OCI-M2 (cell line): Measurements from ENCODE around the gene EXOC6B.
"Not testable (repeated sequence)": the region's sequence is repeated elsewhere in the genome, so short reads cannot be mapped to it uniquely, and the experiment has no call there.

Experiments used
- DNase-seq: peaks from one replicate; lab custom pipeline; 2025; ENCODE audit not compliant: unreplicated experiment; lab: John Stamatoyannopoulos, UW

Gene EXOC6B

DNA sequence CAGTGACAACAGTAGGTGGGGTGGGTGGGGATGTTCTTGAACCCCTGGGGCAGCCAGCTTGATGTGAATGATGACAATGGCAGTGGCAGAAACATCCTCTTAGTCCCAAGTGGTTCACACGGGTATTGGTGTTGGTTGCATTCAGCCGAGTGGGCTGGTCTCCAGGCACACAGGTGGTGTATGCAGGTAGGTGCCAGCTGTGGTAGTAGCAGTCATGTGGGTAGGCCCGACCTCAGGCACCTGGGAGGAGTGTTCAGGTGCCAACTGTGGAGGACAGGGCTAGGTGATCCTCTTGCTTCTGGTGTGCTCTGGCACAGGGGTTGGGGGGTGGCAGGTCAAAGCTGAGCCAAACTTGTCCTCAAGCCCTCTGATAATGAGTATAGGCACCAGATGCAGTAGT, 350.6 kb downstream of the EXOC6B start:
- no peak for DNase-seq

DNA sequence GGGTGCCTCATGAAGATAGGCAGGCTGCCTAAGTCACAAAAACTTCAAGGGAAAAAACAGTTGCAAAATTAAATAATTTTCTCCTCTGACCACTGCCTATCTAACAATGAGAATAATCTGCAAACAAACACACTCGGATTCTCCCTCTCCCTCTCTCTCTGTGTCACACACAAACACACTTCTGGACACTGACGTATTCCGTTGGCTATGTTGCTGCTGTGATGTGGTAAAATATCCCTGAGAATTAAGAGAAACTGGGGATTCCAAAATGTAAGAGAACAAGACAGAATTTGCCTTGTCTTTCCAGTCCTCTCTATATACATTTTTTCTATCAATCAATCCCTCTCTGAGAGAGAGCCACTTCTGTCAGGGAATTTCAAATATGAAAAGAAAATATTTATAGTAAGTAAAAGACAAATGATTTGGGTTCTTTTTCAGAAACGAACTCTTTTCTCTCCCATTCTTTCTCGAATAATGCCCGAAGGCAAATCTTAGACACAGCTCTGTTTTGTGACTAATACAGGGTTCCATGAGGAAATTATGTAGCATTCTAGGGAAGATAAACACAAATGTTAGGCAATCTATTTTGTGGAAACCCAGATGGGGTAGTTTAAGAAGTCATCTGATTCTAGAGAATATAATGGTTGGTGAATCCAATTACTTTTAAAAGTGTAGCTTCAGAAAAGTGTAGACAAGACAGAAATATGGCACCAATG, 367.9 kb downstream of the EXOC6B start:
- DNase-seq = no peak

DNA sequence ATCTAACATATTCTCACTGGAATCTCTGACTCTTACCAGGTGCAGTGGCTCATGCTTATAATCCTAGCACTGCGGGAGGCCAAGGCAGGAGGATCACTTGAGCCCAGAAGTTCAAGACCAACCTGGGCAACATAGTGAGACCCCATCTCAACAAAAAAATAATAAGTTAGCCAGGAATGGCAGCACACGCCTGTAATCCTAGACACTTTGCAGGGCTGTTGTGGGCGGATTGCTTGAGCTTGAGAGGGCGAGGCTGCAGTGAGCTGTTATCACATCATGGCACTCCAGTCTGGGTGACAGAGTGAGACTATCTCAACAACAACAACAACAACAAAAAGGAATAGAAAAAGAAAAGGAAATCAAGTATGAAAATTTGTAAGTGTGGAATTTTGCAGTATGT, 371.6 kb downstream of the EXOC6B start:
- DNase-seq = no peak

DNA sequence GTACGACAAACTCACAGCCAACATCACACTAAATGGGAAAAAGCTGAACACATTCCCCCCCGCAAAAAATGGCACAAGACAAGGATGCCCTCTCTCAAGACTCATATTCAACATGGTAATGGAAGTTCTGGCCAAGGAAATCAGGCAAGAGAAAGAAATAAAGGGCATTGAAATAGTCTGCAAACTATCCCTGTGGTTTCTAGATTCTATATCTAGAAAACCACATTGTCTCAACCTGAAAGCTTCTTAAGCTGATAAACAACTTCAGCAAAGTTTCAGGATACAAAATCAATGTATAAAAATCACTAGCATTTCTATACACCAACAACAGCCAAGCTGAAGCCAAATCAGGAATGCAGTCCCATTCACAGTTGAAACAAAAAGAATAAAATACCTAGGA, 383.6 kb downstream of the EXOC6B start:
- DNase-seq = no peak

DNA sequence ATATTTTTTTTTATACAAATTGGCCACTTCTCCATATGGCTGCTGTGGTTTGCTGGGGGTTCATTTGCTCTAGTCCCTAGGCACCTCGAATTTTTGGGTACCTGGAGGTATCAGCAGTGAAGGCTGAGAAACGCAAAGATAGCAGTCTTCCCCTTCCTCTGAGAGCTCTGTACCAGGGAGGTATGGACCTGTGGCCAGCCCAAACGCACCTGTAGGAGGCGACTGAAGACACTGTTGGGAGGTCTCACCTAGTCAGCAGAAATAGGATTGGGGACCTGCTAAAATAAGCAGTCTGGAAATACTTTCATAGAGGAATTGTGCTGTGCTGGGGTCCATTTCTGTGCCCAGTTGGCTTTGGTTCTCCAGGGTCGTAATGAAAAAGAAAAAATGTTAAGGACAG, 385.9 kb downstream of the EXOC6B start:
- DNase-seq = no peak

DNA sequence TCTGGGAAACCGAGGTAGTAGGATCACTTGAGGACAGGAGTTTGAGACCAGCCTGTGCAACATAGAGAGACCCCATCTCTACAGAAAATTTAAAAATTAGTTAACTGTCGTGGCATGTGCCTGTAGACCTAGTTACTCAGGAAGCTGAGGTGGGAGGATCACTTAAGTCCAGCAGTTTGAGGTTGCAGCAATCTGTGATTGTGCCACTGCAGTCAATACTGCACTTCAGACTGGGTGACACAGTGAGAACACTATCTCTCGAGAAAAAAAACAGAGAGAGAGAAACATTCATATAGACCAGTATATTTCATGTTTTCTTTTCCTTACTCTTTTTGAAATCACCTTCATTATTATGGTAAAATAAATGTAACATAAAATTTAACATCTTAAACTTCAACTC, 387.5 kb downstream of the EXOC6B start:
- no peak for DNase-seq

DNA sequence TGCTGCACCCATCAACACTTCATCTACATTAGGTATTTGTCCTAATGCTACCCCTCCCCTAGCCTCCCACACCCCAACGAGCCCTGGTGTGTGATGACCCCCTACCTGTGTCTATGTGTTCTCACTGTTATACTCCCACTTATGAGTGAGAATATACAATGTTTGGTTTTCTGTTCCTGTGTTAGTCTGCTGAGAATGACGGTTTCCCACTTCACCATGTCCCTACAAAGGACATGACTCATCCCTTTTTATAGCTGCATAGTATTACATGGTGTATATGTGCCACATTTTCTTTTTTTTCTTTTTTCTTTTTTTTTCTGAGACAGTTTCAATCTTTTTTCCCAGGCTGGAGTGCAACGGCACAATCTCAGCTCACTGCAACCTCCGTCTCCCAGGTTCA, 394.1 kb downstream of the EXOC6B start:
- DNase-seq = no peak

DNA sequence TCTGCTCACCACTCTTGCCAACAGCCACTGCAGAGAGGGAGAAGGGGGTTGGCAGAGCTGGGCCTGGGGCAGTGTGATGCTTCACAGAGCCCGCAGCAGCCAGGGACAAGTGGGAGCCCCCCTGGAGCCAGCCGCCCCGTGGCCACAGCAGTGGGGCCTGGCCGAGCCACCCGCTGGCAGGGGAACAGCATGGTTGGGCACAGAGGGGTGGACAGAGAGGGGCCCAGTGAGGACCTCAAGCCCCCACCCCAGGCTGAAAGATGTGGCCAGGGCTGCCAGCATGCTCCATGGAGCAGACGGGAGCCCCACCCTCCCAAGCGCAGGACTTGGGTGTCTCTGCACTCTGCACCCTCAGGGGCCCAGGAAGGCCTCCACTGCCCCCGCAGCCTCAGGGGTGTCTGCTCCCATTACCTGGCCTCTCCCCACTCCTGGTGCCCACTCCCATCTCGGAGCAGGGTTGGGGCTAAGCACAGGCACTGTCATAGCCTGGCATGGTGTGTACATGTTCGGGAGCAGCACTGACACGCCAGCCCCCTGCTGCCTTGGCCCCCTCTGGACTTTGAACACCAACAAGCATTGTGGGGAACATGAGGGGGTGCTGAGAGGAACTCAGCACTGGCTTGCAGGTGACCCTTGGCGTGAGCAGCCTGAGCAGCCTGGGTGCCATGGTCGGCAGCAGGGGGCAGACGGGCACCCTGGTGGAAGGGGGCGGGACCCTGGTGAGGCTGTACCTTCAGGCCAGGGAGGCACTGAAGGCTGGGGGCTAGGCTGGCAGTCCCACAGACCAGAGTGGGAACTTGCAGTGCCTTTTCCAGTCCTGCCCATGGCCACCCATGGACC, 398.6 kb downstream of the EXOC6B start:
- DNase-seq = no peak

DNA sequence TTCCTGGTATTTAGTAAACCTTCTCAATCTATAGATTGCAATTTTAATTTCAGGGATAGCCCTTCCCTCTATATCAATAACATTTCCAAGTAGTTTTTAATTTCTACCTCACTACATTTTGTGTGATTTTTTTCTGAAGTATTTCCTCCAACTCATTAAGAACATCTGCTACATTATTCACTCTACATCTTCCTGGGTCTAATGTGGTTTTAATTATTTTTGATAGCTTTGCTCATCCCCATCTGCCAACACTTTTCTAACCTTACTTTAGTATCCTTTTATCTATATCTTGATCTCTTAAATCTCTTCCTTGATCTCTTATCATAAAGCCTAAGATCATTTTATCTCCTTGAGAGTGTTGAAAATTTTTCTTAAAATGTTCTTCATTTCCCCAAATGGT, 399.8 kb downstream of the EXOC6B start:
- no peak for DNase-seq

DNA sequence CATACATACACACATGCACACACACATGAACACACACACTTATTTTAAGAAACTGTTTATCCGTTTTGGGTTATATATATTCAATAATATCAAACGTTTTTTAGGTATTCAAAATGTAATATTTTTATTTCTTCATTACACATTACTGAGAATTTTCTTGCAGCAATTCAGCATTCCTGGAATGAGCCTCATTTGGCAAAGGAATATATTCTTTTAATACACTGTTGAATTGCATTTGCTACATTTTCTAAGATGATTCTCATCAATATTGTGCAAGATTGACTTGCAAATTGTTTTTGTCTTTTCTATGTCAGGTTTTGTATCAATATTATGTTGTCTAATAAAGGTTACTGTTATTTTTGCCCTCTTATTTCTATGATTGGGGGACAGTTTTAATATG, 402.1 kb downstream of the EXOC6B start:
- no peak for DNase-seq

DNA sequence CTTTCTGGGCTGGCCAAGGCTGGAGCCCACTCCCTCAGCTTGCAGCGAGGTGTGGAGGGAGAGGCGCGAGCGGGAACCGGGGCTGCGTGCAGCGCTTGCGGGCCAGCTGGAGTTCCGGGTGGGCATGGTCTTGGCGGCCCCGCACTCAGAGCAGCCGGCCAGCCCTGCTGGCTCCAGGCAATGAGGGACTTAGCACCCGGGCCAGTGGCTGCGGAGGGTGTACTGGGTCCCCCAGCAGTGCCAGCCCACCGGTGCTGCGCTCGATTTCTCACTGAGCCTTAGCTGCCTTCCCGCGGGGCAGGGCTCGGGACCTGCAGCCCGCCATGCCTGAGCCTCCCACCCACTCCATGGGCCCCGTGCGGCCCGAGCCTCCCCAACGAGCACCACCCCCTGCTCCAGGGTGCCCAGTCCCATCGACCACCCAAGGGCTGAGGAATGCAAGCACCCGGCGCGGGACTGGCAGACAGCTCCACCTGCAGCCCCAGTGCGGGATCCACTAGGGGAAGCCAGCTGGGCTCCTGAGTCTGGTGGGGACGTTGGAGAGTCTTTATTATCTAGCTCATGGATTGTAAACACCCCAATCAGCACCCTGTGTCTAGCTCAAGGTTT, 404.0 kb downstream of the EXOC6B start:
- DNase-seq = not testable (repeated sequence)

DNA sequence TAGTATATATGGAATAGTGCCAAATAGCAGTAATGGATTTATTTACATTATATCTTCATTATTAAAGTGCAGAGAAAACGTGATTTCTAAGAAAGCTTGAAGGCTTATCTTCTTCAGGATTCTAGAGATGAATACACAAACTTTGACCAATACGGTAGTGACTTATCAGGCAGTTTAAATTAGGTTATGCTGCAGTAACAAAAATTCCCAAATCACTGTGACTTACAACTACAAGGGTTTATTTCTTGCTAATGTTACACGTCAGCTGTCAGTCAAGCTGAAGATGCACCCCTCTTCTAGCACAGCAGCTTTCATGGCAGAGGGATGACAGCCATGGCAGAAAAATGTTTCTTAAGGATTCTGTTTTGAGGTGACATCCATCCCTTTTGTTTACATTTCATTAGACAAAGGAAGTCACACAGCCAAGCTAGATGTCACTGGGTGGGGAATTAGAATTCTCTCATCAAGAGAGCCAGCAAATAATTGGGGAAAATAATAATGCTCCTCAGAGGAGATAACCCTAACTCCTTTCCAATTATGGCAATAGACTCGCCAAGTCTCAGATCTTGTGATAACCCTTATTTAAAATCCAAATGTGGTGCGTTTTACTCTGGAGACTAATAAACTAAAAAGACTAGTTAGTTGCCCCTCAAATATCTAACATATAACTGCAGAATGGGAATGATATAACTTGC, 409.9 kb downstream of the EXOC6B start:
- no peak for DNase-seq

DNA sequence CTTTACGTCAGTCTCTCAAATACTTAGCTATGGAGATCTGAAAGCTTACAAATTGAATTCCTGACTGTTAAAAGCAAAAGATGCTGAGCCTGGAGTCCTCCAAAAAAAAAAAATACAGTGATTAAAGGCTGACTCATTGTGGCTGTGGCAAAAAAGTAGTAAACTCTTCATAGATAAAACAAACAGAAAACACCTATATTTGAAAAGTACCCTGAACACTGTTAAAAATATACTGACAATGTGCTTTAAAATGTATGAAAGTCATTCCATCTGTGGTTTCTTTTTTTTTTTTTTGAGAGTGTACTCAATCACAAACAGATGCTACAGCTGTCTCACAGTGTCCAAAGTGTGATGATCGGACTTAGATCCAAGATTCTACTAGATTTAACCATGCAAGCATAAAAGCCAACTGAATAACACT, 410.6 kb downstream of the EXOC6B start:
- DNase-seq = no peak

DNA sequence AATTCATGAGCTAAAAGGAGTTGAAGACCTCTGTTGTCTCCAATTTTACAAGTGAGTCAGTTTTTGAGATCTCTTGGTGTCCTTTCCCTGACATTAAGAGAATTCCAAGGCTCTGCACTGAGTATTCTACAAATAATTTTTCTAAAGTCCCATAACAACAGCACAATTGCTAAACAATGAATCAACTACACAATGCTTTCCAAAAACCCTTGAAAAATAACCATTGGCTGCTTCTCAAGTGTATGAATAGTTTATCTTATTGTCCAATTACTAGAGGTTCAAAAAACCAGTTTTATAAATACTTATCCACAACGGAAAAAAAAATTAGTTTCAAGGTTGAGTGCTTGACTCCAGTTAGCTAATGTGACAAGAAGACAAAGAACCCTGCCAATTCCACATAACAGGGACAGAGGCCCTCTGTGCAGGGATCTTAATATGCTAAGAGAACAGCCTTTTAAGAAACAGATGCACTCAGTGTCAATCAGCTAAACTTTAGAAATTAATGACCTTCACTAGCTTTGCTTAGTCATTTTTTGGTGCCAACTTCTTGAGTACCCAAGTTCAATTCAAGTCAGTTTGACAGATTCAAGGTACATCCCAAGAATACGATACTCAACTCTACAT, 411.6 kb downstream of the EXOC6B start:
- no peak for DNase-seq

DNA sequence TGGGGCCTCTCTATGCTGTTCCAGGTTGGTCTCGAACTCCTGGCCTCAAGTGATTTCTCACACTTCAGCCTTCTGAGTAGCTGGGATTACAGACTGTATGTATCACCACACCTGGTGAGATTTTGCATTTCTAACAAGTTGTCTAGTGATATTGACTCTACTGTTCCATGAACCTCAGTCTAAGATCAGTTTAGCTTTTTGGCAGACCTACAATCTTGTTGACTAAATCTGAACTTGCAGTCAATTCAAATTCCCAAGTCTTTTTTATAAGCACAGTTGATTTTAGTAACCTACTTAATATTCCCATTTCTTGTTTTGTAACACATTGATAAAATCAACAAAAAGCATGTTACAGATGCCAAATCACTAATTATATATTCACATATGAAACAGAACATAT, 412.1 kb downstream of the EXOC6B start:
- no peak for DNase-seq

DNA sequence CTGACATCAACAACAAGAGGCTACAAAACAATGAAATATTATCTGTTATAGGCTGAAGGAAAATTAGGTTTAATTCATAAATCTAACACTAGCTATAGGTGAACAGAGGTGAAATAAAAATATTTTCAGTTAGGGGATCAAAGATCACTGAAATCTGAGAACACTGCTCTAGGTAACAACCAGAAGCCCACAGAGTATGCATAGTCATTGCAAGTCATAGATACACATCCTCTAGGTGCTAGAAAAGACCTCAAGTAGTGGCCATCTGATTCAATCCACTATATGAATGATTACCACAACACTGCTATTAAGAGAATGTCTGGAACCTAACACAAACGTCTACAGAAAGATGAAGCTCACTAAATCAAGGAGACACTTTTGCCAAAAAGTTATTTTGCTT, 413.6 kb downstream of the EXOC6B start:
- no peak for DNase-seq

DNA sequence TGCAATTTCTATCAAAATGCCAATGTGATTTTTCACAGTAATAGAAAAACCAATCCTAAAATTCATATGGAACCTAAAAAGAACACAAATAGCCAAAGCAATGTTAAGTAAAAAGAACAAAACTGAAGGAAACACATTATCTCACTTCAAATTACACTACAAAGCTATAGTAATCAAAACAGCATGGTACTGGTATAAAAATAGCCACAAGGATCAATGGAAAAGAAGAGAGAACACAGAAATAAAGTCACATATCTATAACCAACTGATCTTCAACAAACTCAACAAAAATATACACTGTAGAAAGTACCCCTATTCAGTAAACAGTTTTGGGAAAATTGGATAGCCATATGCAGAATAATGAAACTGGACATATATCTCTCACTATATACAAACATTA, 426.0 kb downstream of the EXOC6B start:
- no peak for DNase-seq

DNA sequence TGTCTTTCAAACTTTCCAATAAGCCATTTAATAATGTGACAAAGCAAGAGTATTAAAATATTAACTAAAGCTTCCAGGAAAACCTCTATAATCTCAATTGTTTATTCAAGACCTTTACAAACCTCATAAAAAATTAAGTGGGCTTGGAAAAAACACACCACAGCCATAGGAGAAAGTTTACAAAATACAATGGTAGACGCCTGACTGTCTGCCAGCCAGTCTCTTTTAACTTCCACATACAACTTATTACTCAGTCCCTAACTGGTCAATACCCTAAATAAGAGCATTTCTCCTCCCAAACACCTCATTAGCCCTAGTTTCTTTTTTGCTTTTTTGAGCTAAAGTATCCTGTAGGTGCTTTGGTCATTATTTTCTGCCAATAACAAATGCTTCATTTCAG, 430.7 kb downstream of the EXOC6B start:
- no peak for DNase-seq

DNA sequence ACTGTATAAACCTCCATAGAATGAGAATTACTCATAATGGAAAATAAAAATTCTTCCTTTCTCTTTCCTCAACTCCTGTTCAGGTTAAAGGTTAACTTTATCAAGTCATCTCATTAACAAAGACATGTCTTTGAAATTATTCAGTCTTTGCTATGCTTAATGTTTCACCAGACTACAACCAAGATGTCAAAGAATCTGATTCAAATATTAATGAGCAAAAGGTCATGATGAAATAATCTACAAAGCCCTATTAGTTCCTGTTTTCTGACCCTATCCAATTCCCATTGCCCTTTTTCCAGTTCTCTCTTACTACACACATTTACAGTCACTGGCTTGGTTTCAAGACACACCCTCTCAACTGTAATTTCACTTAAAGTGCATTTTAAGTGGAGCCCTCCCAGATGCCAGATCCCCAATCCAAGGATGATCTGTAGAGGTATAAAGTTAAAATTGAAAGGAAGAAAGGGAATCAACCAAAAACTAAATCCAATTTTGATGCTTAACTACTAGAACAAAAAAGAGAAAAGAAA, 431.2 kb downstream of the EXOC6B start:
- no peak for DNase-seq

DNA sequence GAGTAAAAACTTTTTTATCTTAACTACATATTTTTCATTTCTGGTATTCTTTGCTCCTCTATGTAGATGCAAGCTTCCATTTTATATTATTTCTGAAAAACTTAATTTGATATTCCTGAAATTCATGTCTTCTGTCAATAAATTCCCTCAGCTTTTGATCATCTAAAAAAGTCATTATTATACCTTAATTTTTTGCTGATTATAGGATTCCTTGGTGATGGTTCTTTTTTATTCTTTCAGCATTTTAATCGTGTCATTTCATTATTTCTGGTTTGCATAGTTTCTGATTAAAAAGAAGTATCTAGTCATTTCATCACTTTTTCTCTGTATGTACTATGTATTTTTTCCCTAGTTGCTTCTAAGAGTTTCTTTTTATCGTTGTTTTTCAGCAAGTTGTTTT, 436.4 kb downstream of the EXOC6B start:
- no peak for DNase-seq

DNA sequence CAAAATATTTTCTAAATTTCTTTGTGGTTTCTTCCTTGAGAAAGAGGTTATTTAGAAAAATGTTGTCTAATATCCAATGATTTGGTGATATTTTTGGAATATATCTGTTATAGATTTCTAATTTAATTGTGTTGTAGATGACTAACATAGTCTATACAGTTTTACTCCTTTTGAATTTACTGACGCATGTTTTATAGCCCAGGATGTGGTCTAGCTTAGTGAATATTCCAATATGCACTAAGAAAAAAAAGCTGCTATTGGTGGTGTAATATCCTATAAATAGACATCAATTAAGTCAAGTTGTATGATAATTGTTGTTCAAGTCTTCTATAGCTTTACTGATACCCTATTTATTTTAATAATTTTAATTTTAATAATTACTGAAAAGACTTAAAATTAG, 437.6 kb downstream of the EXOC6B start:
- no peak for DNase-seq
